Measurements from ENCODE around the gene ARL16. TPM values are rescaled to one million over a fixed set of nuclear protein-coding genes. Genes with fewer than 3 reads are reported as not detected.

Gene ARL16
- polyA plus RNA-seq, 1 donor from 2014 or later = 156 TPM

DNA sequence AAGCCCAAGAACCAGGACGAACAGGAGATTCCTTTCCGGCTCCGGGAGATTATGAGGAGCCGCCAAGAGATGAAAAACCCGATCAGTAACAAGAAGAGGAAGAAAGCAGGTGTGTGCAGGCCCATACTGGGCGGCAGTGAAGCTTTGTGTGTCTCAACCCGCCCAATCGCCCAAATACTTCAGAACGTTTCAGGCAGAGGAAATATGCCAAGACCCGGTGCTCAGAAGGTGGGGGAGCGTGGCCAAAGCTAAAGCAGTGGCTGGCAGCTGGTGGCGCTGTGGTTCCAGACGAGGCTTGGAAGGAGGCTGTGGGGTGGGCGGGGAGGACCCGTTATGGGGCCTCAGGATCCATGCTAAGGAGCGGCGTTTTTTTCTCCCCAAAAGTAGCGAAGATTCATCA lies 15.8 kb downstream of the ARL16 start:
- H3K9me2 ChIP-seq (ENCODE audit: insufficient read depth, low read length) = no peaks in the 10 kb centered on the region
- H3K36me3 ChIP-seq (ENCODE audit: insufficient read depth, low read length) = no peaks in the 10 kb centered on the region
- H3K9ac ChIP-seq (ENCODE audit: low read length) = no peak overlapping the region
- H3K79me2 ChIP-seq (replicated peaks; ENCODE audit: insufficient read depth, low read length) = peaks cover 10% of the 10 kb centered on the region
- H3K27ac ChIP-seq (ENCODE audit: low read length) = no peak overlapping the region
- no peaks in the 10 kb centered on the region for H4K20me1 ChIP-seq (ENCODE audit: insufficient read depth)
- H3K27me3 ChIP-seq (ENCODE audit: insufficient read depth, low read depth, low read length) = no peaks in the 10 kb centered on the region
- H3K4me2 ChIP-seq (ENCODE audit: low read length) = no peak overlapping the region
- no peak overlapping the region for H2AFZ ChIP-seq (ENCODE audit: low read depth, low read length)
- H3K4me3 ChIP-seq (ENCODE audit: low read length) = peak overlapping the region; percentile 99
- H3F3A ChIP-seq (ENCODE audit: insufficient read depth, low read length, poor library complexity, severe bottlenecking) = no peaks in the 10 kb centered on the region
- no peaks in the 10 kb centered on the region for H3K9me3 ChIP-seq (ENCODE audit: low read length)
- no peak for TF ChIP-seq EZH2 (IDR thresholded peaks at IDR 0.05; ENCODE audit: borderline replicate concordance, insufficient read depth, low read length, poor library complexity, severe bottlenecking)

DNA sequence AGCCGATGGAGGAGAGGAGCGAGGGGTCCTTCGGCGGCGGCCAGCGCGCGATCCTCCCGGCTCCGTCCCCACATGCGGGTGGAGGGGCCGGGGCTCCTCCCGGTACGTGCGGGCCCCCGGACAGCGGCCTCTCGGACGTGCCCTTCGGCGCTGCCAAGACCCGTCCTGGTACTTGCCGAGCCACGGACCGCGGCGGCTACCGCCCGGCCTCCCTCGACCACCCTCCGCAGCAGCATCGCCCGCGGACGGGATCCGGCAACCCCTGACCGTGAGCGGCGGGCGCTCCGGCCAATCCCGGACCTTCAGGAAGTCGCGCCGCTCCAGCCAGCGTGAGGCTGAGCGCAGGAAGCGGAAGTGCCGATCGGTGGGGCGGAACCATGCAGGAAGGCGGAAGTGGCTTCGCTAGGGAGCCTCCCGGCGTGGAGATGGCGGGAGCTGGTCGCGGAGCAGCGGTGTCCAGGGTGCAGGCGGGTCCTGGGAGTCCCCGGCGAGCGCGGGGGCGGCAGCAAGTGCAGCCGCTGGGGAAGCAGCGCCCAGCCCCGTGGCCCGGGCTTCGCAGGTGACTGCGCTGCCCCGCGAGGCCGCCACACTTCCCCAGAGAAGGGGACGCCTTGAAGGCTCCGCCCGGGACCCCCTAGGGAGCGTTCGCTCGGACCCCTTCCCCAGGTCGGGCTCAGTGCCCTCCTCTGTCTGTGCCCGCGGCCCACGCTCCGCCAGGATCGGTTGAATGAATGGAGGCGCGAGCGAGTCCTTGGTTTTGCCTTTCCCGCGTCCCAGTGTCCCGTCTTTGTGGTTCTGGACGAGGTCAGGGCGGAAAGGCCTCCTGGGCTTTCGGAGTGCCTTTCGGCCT lies 17.0 kb downstream of the ARL16 start, which contains the start of the genes CCDC137 and OXLD1:
Gene CCDC137, plus strand, starts transcription at position 396 of the 850 bp plus-strand sequence. Its CDS starts 30 bp downstream, at position 426.
Gene OXLD1, minus strand, starts transcription at position 264 of the 850 bp plus-strand sequence. Its CDS starts 28 bp downstream, at position 236.
- H3F3A ChIP-seq (ENCODE audit: insufficient read depth, low read length, poor library complexity, severe bottlenecking) = no peaks in the 10 kb centered on the region
- no peaks in the 10 kb centered on the region for H3K9me3 ChIP-seq (ENCODE audit: low read length)
- peaks cover 10% of the 10 kb centered on the region for H3K79me2 ChIP-seq (replicated peaks; ENCODE audit: insufficient read depth, low read length)
- peak within 1 kb of the TSS; percentile 91 for H3K9ac ChIP-seq (ENCODE audit: low read length)
- no peaks in the 10 kb centered on the region for H3K9me2 ChIP-seq (ENCODE audit: insufficient read depth, low read length)
- TF ChIP-seq SMC3 (conservative IDR thresholded peaks at IDR 0.05; ENCODE audit: poor library complexity) = peak; percentile 22
- peak; percentile 48 for TF ChIP-seq TAF1 (IDR thresholded peaks at IDR 0.05; ENCODE audit: low read depth)
- TF ChIP-seq CTCF (IDR thresholded peaks at IDR 0.05; ENCODE audit: poor library complexity, severe bottlenecking) = peak; percentile 6
- no peak for TF ChIP-seq RAD21 (conservative IDR thresholded peaks at IDR 0.05)
- TF ChIP-seq, protein P1, sequence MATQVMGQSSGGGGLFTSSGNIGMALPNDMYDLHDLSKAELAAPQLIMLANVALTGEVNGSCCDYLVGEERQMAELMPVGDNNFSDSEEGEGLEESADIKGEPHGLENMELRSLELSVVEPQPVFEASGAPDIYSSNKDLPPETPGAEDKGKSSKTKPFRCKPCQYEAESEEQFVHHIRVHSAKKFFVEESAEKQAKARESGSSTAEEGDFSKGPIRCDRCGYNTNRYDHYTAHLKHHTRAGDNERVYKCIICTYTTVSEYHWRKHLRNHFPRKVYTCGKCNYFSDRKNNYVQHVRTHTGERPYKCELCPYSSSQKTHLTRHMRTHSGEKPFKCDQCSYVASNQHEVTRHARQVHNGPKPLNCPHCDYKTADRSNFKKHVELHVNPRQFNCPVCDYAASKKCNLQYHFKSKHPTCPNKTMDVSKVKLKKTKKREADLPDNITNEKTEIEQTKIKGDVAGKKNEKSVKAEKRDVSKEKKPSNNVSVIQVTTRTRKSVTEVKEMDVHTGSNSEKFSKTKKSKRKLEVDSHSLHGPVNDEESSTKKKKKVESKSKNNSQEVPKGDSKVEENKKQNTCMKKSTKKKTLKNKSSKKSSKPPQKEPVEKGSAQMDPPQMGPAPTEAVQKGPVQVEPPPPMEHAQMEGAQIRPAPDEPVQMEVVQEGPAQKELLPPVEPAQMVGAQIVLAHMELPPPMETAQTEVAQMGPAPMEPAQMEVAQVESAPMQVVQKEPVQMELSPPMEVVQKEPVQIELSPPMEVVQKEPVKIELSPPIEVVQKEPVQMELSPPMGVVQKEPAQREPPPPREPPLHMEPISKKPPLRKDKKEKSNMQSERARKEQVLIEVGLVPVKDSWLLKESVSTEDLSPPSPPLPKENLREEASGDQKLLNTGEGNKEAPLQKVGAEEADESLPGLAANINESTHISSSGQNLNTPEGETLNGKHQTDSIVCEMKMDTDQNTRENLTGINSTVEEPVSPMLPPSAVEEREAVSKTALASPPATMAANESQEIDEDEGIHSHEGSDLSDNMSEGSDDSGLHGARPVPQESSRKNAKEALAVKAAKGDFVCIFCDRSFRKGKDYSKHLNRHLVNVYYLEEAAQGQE (IDR thresholded peaks at IDR 0.05; ENCODE audit: borderline replicate concordance) = peak; percentile 52
- TF ChIP-seq EZH2 (IDR thresholded peaks at IDR 0.05; ENCODE audit: borderline replicate concordance, insufficient read depth, low read length, poor library complexity, severe bottlenecking) = no peak
- peak; percentile 89 for TF ChIP-seq POLR2AphosphoS5 (IDR thresholded peaks at IDR 0.05)
- peak; percentile 95 for TF ChIP-seq MXI1 (conservative IDR thresholded peaks at IDR 0.05; ENCODE audit: poor library complexity, severe bottlenecking)
- peak; percentile 20 for TF ChIP-seq EP300 (conservative IDR thresholded peaks at IDR 0.05; ENCODE audit: poor library complexity, severe bottlenecking)
- peak within 1 kb of the TSS; percentile 82 for H3K27ac ChIP-seq (ENCODE audit: low read length)
- peak within 1 kb of the TSS; percentile 59 for H2AFZ ChIP-seq (ENCODE audit: low read depth, low read length)
- peak within 1 kb of the TSS; percentile 92 for H3K4me2 ChIP-seq (ENCODE audit: low read length)
- no peaks in the 10 kb centered on the region for H3K36me3 ChIP-seq (ENCODE audit: insufficient read depth, low read length)
- H3K27me3 ChIP-seq (ENCODE audit: insufficient read depth, low read depth, low read length) = no peaks in the 10 kb centered on the region
- no peaks in the 10 kb centered on the region for H4K20me1 ChIP-seq (ENCODE audit: insufficient read depth)
- H3K4me3 ChIP-seq (ENCODE audit: low read length) = peak within 1 kb of the TSS; percentile 99

Measured in neural cell (in vitro differentiated cells).